GM23248 (cell line): Measurements from ENCODE around the gene MACC1. TPM values are rescaled to one million over a fixed set of nuclear protein-coding genes. Genes with fewer than 3 reads are reported as not detected.

Source experiments
- DNase-seq: peaks from one replicate; pipeline ENCODE4 v3.0.0-alpha.2; 2015
- H2AFZ ChIP-seq: fragments of 200-600 bp; sonication (generic); 2 replicates; pipeline ENCODE4 v1.6.1; 2016; ENCODE audit warnings: antibody characterized with exemption
- H3F3A ChIP-seq: fragments of 200-600 bp; sonication (generic); 2 replicates; pipeline ENCODE4 v1.6.1; 2016; ENCODE audit warnings: mild to moderate bottlenecking, antibody characterized with exemption, mixed run types; ENCODE audit not compliant: insufficient read depth
- H3K27ac ChIP-seq: fragments of 200-600 bp; sonication (generic); 2 replicates; pipeline ENCODE4 v1.5.1; 2016; ENCODE audit warnings: mild to moderate bottlenecking
- H3K27me3 ChIP-seq: fragments of 200-600 bp; sonication (generic); replicated peaks from 2 replicates; pipeline ENCODE4 v1.6.1; 2016; ENCODE audit warnings: mild to moderate bottlenecking; ENCODE audit not compliant: insufficient read depth
- H3K36me3 ChIP-seq: fragments of 200-600 bp; sonication (generic); 2 replicates; pipeline ENCODE4 v1.6.1; 2016; ENCODE audit warnings: low read depth, mild to moderate bottlenecking
- H3K4me1 ChIP-seq: fragments of 200-600 bp; sonication (generic); 2 replicates; pipeline ENCODE4 v1.6.1; 2016; ENCODE audit warnings: mild to moderate bottlenecking; ENCODE audit not compliant: insufficient read depth
- H3K4me2 ChIP-seq: fragments of 200-600 bp; sonication (generic); one replicate; pipeline ENCODE4 v1.6.1; 2016; ENCODE audit warnings: mild to moderate bottlenecking; ENCODE audit not compliant: unreplicated experiment
- H3K4me3 ChIP-seq: fragments of 200-600 bp; sonication (generic); 2 replicates; pipeline ENCODE4 v1.5.1; 2016; ENCODE audit warnings: mild to moderate bottlenecking
- H3K79me2 ChIP-seq: fragments of 200-600 bp; sonication (generic); 2 replicates; pipeline ENCODE4 v1.6.1; 2016; ENCODE audit warnings: mild to moderate bottlenecking; ENCODE audit not compliant: insufficient read depth
- H3K9ac ChIP-seq: fragments of 200-600 bp; sonication (generic); 2 replicates; pipeline ENCODE4 v1.6.1; 2016; ENCODE audit warnings: mild to moderate bottlenecking
- H3K9me2 ChIP-seq: fragments of 200-600 bp; sonication (generic); 2 replicates; pipeline ENCODE4 v1.6.1; 2016; ENCODE audit warnings: mixed run types, mild to moderate bottlenecking, moderate library complexity; ENCODE audit not compliant: insufficient read depth
- H3K9me3 ChIP-seq: fragments of 200-600 bp; sonication (generic); one replicate; pipeline ENCODE4 v1.6.1; 2017; ENCODE audit warnings: low read depth
- H4K20me1 ChIP-seq: fragments of 200-600 bp; sonication (generic); 2 replicates; pipeline ENCODE4 v1.6.0; 2016; ENCODE audit not compliant: insufficient read depth
- EZH2 ChIP-seq: fragments of 200-600 bp; sonication (generic); IDR thresholded peaks from 2 replicates; pipeline ENCODE4 v1.6.1; 2018; ENCODE audit warnings: antibody characterized with exemption, mild to moderate bottlenecking; ENCODE audit not compliant: insufficient read depth, poor library complexity, severe bottlenecking
- EZH2phosphoT487 ChIP-seq: fragments of 200-600 bp; sonication (generic); IDR thresholded peaks from 2 replicates; pipeline ENCODE4 v1.6.1; 2018; ENCODE audit warnings: antibody characterized with exemption, moderate library complexity, mild to moderate bottlenecking, low read depth; ENCODE audit not compliant: insufficient read depth
- WGBS, 2 experiments: methylation state at CpG; one replicate each; pipeline ENCODE4 v1.1.6; 2015 to 2017; ENCODE audit warnings: low lambda C conversion rate in 2 of 2, low coverage in 1 of 2; ENCODE audit errors: missing lambda C conversion rate in 2 of 2; 5-methylcytosine and 5-hydroxymethylcytosine counted together
- in situ Hi-C: fragments of 300-500 bp; cut with MboI; formaldehyde crosslinking; loops from 2 replicates; pipeline ENCODE4 v1.15.0; 2020
- polyA plus RNA-seq: library from polyadenylated mRNA; unstranded; fragments of >200 nt; fragmentation: Nextera tagmentation; extraction: Ambion mirVana; gene quantifications from 2 replicates; pipeline ENCODE4 v1.2.1, GENCODE V29; 2016
- total RNA-seq: library from RNA; depleted of rRNA; stranded (reverse); fragments of >200 nt; shearing (Covaris generic); gene quantifications from 2 replicates; pipeline ENCODE4 v1.2.3, GENCODE V29; 2014

Gene MACC1
- total and polyA plus RNA-seq, 2 experiments from 2014 or later, result 0.05 to 0.11 TPM

GRCh38 chr7:20140291-20141001 is 76.7 kb downstream of the MACC1 start:
- H3K27me3 ChIP-seq, result no peaks in the 10 kb centered on the region
- in situ Hi-C loops, result no loop called here
- DNase-seq, result peak; percentile 3
- no peaks in the 10 kb centered on the region for H4K20me1 ChIP-seq
- H3K36me3 ChIP-seq, result no peaks in the 10 kb centered on the region
- no peaks in the 10 kb centered on the region for H3K4me1 ChIP-seq
- H3K9me2 ChIP-seq, result no peaks in the 10 kb centered on the region
- 83 to 84% methylated on average over 4 of the region's 4 CpGs for WGBS, 2 experiments
- 0 out of 2 replicates have a peak overlapping the region, but pooled peaks have one; percentile 20 for H2AFZ ChIP-seq
- no peaks in the 10 kb centered on the region for H3F3A ChIP-seq
- no peak overlapping the region for H3K9ac ChIP-seq
- H3K4me2 ChIP-seq, result no peak overlapping the region
- no peak overlapping the region for H3K4me3 ChIP-seq
- no peaks in the 10 kb centered on the region for H3K9me3 ChIP-seq
- H3K27ac ChIP-seq, result no peak overlapping the region
- no peaks in the 10 kb centered on the region for H3K79me2 ChIP-seq
- TF ChIP-seq EZH2, result no peak
- TF ChIP-seq EZH2phosphoT487, result no peak

DNA sequence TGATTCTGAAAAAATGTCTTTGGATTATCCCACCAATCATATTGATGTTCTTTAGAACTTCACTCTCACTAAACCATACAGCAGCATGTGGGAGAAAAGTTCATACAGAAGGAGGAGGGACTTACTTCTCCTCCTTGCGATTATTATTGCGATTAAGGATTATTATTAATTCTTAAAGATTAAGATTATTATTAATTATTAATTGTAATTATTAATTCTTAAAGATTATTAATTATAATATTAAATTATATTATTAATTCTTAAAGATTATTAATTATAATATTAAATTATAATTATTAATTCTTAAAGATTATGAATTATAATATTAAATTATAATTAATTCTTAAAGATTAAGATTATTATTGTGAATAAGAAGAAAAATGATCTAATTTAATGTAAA is 80.5 kb downstream of the MACC1 start:
- no peaks in the 10 kb centered on the region for H3K9me2 ChIP-seq
- no peak overlapping the region for H3K4me2 ChIP-seq
- no peaks in the 10 kb centered on the region for H3K4me1 ChIP-seq
- no peaks in the 10 kb centered on the region for H3K36me3 ChIP-seq
- H4K20me1 ChIP-seq, result no peaks in the 10 kb centered on the region
- H3K9me3 ChIP-seq, result no peaks in the 10 kb centered on the region
- DNase-seq, result no peak
- H3K27me3 ChIP-seq, result no peaks in the 10 kb centered on the region
- no peak overlapping the region for H3K4me3 ChIP-seq
- 95 to 100% methylated on average over 2 of the region's 2 CpGs for WGBS, 2 experiments
- in situ Hi-C loops, result no loop called here
- no peaks in the 10 kb centered on the region for H3F3A ChIP-seq
- no peak overlapping the region for H3K27ac ChIP-seq
- TF ChIP-seq EZH2phosphoT487 (no peak), EZH2 (no peak)
- H3K79me2 ChIP-seq, result no peaks in the 10 kb centered on the region
- H2AFZ ChIP-seq, result no peak overlapping the region
- no peak overlapping the region for H3K9ac ChIP-seq

DNA sequence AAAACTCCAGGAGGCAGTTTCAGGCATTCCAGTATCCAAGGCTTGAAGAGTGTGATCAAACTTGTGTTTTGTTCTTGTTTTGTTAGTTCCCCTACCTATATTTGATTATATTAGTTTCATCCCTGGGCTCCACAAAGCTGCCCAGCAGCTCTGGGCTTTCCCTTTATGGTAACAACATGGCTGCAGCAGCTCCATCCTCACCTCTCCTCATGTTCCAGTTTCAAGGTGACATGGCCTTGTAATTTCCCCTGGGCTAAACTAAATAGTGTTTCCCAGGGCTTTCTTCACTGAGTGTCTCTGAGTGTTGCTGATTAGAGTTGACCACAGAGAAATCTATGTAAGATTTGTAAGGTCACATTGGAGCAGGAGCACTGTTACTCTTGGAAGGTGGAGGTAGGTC is 83.4 kb downstream of the MACC1 start:
- in situ Hi-C loops, result no loop called here

GRCh38 chr7:20132585-20132984 is 84.6 kb downstream of the MACC1 start:
- 78 to 86% methylated on average over 2 of the region's 2 CpGs for WGBS, 2 experiments
- H4K20me1 ChIP-seq, result no peaks in the 10 kb centered on the region
- TF ChIP-seq EZH2phosphoT487 (no peak), EZH2 (no peak)
- H3K4me2 ChIP-seq, result no peak overlapping the region
- H3K79me2 ChIP-seq, result no peaks in the 10 kb centered on the region
- H3K9ac ChIP-seq, result no peak overlapping the region
- no peaks in the 10 kb centered on the region for H3K36me3 ChIP-seq
- H3K9me3 ChIP-seq, result no peaks in the 10 kb centered on the region
- peak; percentile 15 for DNase-seq
- H3K4me1 ChIP-seq, result no peaks in the 10 kb centered on the region
- H3K9me2 ChIP-seq, result no peaks in the 10 kb centered on the region
- H2AFZ ChIP-seq, result no peak overlapping the region
- H3K27me3 ChIP-seq, result no peaks in the 10 kb centered on the region
- H3F3A ChIP-seq, result no peaks in the 10 kb centered on the region
- H3K4me3 ChIP-seq, result no peak overlapping the region
- H3K27ac ChIP-seq, result no peak overlapping the region
- in situ Hi-C loops, result no loop called here

More for the DNA sequence above, 83.4 kb downstream of the MACC1 start:
- no peak overlapping the region for H3K27ac ChIP-seq
- H3K4me1 ChIP-seq, result no peaks in the 10 kb centered on the region
- no peak for DNase-seq
- no peak overlapping the region for H3K9ac ChIP-seq
- H3K4me3 ChIP-seq, result no peak overlapping the region
- no peak overlapping the region for H3K4me2 ChIP-seq
- H4K20me1 ChIP-seq, result no peaks in the 10 kb centered on the region
- no peaks in the 10 kb centered on the region for H3K9me2 ChIP-seq
- H3K27me3 ChIP-seq, result no peaks in the 10 kb centered on the region
- no peaks in the 10 kb centered on the region for H3F3A ChIP-seq
- TF ChIP-seq EZH2, result no peak
- no peak for TF ChIP-seq EZH2phosphoT487
- H2AFZ ChIP-seq, result no peak overlapping the region
- no peaks in the 10 kb centered on the region for H3K36me3 ChIP-seq
- no peaks in the 10 kb centered on the region for H3K79me2 ChIP-seq
- H3K9me3 ChIP-seq, result no peaks in the 10 kb centered on the region
